GM12873 (cell line): ENCODE data around the gene CD3D.

Experiments
- CTCF ChIP-seq: IDR thresholded peaks from 2 replicates; pipeline ENCODE4 v1.5.1; 2012; ENCODE audit warnings: low read depth, mild to moderate bottlenecking, moderate library complexity, low read length, control low read depth; ENCODE audit not compliant: insufficient read depth; ENCODE audit errors: missing control alignments

Gene CD3D

GRCh38 chr11:118373871-118374270 is 31.4 kb upstream of the CD3D start:
- no peak for TF ChIP-seq CTCF

GRCh38 chr11:118373263-118373662 is 30.8 kb upstream of the CD3D start:
- no peak for TF ChIP-seq CTCF

GRCh38 chr11:118370774-118371173 is 28.3 kb upstream of the CD3D start:
- no peak for TF ChIP-seq CTCF

GRCh38 chr11:118366287-118366686 is 23.8 kb upstream of the CD3D start:
- TF ChIP-seq CTCF: no peak

- no peak for TF ChIP-seq CTCF
Observed at GRCh38 chr11:118364956-118365615, 22.6 kb upstream of the CD3D start.

- TF ChIP-seq CTCF: no peak
Observed at GRCh38 chr11:118359295-118359958, 16.9 kb upstream of the CD3D start, which contains the start of gene UBE4A. TSS of gene UBE4A (plus strand) at chr11:118359600. CDS start at chr11:118365081, 5,481 bp downstream.

- no peak for TF ChIP-seq CTCF
Observed at GRCh38 chr11:118358071-118358470, 15.6 kb upstream of the CD3D start.
